ENCODE data around the gene OR10J1. TPM values are rescaled to one million over a fixed set of nuclear protein-coding genes. Genes with fewer than 3 reads are reported as not detected.
"Not testable (repeated sequence)": the region's sequence is repeated elsewhere in the genome, so short reads cannot be mapped to it uniquely, and the experiment has no call there.

OR10J1 gene
- not detected in 2 replicates for total RNA-seq

- intact Hi-C loops (cut with micrococcal nuclease): no loop called here
These were observed at the start of gene OR10J1 for GRCh38 chr1:159439422-159439821. Gene OR10J1, plus strand, starts transcription at chr1:159439722. Its CDS starts 70 bp downstream, at chr1:159439792.

- intact Hi-C loops (cut with micrococcal nuclease): no loop called here
These were observed 32.7 kb upstream of the OR10J1 start for GRCh38 chr1:159406821-159407220.

GRCh38 chr1:159408862-159409400 is 30.6 kb upstream of the OR10J1 start:
- intact Hi-C loops (cut with micrococcal nuclease): no loop called here

- intact Hi-C loops (cut with micrococcal nuclease): no loop called here
These were observed 17.7 kb upstream of the OR10J1 start for GRCh38 chr1:159421821-159422220.

- intact Hi-C loops (cut with micrococcal nuclease): no loop called here
These were observed 11.0 kb upstream of the OR10J1 start for GRCh38 chr1:159428536-159428935.

- intact Hi-C loops (cut with micrococcal nuclease): no loop called here
These were observed 10.3 kb upstream of the OR10J1 start for GRCh38 chr1:159429074-159429861.

- intact Hi-C loops (cut with micrococcal nuclease): no loop called here
These were observed 8.5 kb upstream of the OR10J1 start for GRCh38 chr1:159430985-159431384.

- intact Hi-C loops (cut with micrococcal nuclease): no loop called here
These were observed 7.6 kb upstream of the OR10J1 start, which contains the start of gene OR10J4 for GRCh38 chr1:159431904-159432303. Gene OR10J4, plus strand, starts transcription at chr1:159432204.

GRCh38 chr1:159436469-159436868 is 3.1 kb upstream of the OR10J1 start:
- intact Hi-C loops (cut with micrococcal nuclease): no loop called here

- intact Hi-C loops (cut with micrococcal nuclease): no loop called here
These were observed 1.8 kb downstream of the OR10J1 start for GRCh38 chr1:159441360-159441759.

GRCh38 chr1:159442428-159442827 is 2.9 kb downstream of the OR10J1 start:
- intact Hi-C loops (cut with micrococcal nuclease): no loop called here

- intact Hi-C loops (cut with micrococcal nuclease): no loop called here
These were observed 3.7 kb downstream of the OR10J1 start for GRCh38 chr1:159443066-159443750.

- intact Hi-C loops (cut with micrococcal nuclease): no loop called here
These were observed 5.0 kb downstream of the OR10J1 start for GRCh38 chr1:159444511-159444910.

- intact Hi-C loops (cut with micrococcal nuclease): no loop called here
These were observed 8.7 kb downstream of the OR10J1 start for GRCh38 chr1:159448181-159448580.

- intact Hi-C loops (cut with micrococcal nuclease): not testable (repeated sequence)
These were observed 10.1 kb downstream of the OR10J1 start for GRCh38 chr1:159449605-159450004.

- intact Hi-C loops (cut with micrococcal nuclease): no loop called here
These were observed 20.0 kb downstream of the OR10J1 start for GRCh38 chr1:159459551-159459950.

GRCh38 chr1:159465191-159465603 is 25.7 kb downstream of the OR10J1 start:
- intact Hi-C loops (cut with micrococcal nuclease): no loop called here

GRCh38 chr1:159468321-159468720 is 28.8 kb downstream of the OR10J1 start:
- intact Hi-C loops (cut with micrococcal nuclease): no loop called here

GRCh38 chr1:159469921-159470533 is 30.5 kb downstream of the OR10J1 start:
- intact Hi-C loops (cut with micrococcal nuclease): no loop called here

- intact Hi-C loops (cut with micrococcal nuclease): no loop called here
These were observed 33.8 kb downstream of the OR10J1 start for GRCh38 chr1:159473335-159473734.

GRCh38 chr1:159474926-159475325 is 35.4 kb downstream of the OR10J1 start:
- intact Hi-C loops (cut with micrococcal nuclease): no loop called here

- intact Hi-C loops (cut with micrococcal nuclease): no loop called here
These were observed 44.0 kb downstream of the OR10J1 start for GRCh38 chr1:159483501-159483900.

All from T-helper 2 cell treated with Interferon-gamma antibody and Interleukin-4, amounts not matched to agents 100 ng/mL and 5 ng/mL, for 36 hours (primary cell).